ENCODE measurements around the gene GCDH. TPM values are rescaled to one million over a fixed set of nuclear protein-coding genes. Genes with fewer than 3 reads are reported as not detected.
"Not testable (repeated sequence)": the region's sequence is repeated elsewhere in the genome, so short reads cannot be mapped to it uniquely, and the experiment has no call there.

The GCDH gene
- total RNA-seq, result 51.6 and 53.2 TPM in 2 replicates

GRCh38 chr19:12890787-12891552 is at the start of gene GCDH:
TSS of gene GCDH (plus strand) at chr19:12891160. CDS start at chr19:12891305, 145 bp downstream.
- intact Hi-C loops (cut with micrococcal nuclease), result loop anchor here (2.0 kb wide), 2 partner anchors 28 to 48 kb away; partner anchors contain the start of genes CALR and SYCE2
- Mint-ChIP-seq H3K27me3 (ENCODE audit: low read depth) (no peaks in the 10 kb centered on the region), H3K4me1 (ENCODE audit: low read depth) (peaks cover 9% of the 10 kb centered on the region), H3K36me3 (ENCODE audit: low read depth) (peaks cover 23% of the 10 kb centered on the region), H3K27ac (peak within 1 kb of the TSS; percentile 81), H3K4me3 (ENCODE audit: low read depth) (peak within 1 kb of the TSS; percentile 95), H3K9me3 (no peaks in the 10 kb centered on the region)
- DNase-seq (ENCODE audit: low spot score), result peak; percentile 96

- Mint-ChIP-seq H3K27me3 (ENCODE audit: low read depth) (peaks cover 40% of the 10 kb centered on the region), H3K27ac (no peak overlapping the region), H3K4me3 (ENCODE audit: low read depth) (no peak overlapping the region), H3K36me3 (ENCODE audit: low read depth) (no peaks in the 10 kb centered on the region), H3K4me1 (ENCODE audit: low read depth) (peaks cover 27% of the 10 kb centered on the region), H3K9me3 (no peaks in the 10 kb centered on the region)
- intact Hi-C loops (cut with micrococcal nuclease), result loop anchor here (10.0 kb wide), 1 partner anchor 288 kb away; the partner anchor contains the start of gene ZNF564
- DNase-seq (ENCODE audit: low spot score), result no peak
These were observed 48.4 kb upstream of the GCDH start for GRCh38 chr19:12842511-12842910.

GRCh38 chr19:12843328-12843727 is 47.6 kb upstream of the GCDH start:
- no peak for DNase-seq (ENCODE audit: low spot score)
- peaks cover 35% of the 10 kb centered on the region for H3K27me3 Mint-ChIP-seq (ENCODE audit: low read depth)
- intact Hi-C loops (cut with micrococcal nuclease), result loop anchor here (10.0 kb wide), 1 partner anchor 289 kb away; the partner anchor contains the start of gene ZNF564
- H3K4me3 Mint-ChIP-seq (ENCODE audit: low read depth), result no peak overlapping the region
- peaks cover 29% of the 10 kb centered on the region for H3K4me1 Mint-ChIP-seq (ENCODE audit: low read depth)
- H3K9me3 Mint-ChIP-seq, result no peaks in the 10 kb centered on the region
- H3K27ac Mint-ChIP-seq, result no peak overlapping the region
- no peaks in the 10 kb centered on the region for H3K36me3 Mint-ChIP-seq (ENCODE audit: low read depth)

GRCh38 chr19:12843999-12844732 is 46.8 kb upstream of the GCDH start:
- Mint-ChIP-seq H3K4me3 (ENCODE audit: low read depth) (no peak overlapping the region), H3K27me3 (ENCODE audit: low read depth) (peaks cover 33% of the 10 kb centered on the region), H3K36me3 (ENCODE audit: low read depth) (no peaks in the 10 kb centered on the region), H3K9me3 (no peaks in the 10 kb centered on the region), H3K4me1 (ENCODE audit: low read depth) (peaks cover 26% of the 10 kb centered on the region), H3K27ac (peak overlapping the region; percentile 5)
- no peak for DNase-seq (ENCODE audit: low spot score)
- intact Hi-C loops (cut with micrococcal nuclease), result loop anchor here (10.0 kb wide), 1 partner anchor 289 kb away; the partner anchor contains the start of gene ZNF564

- not testable (repeated sequence) for H3K27ac Mint-ChIP-seq; H3K36me3 Mint-ChIP-seq (ENCODE audit: low read depth); H3K9me3 Mint-ChIP-seq; H3K4me3 Mint-ChIP-seq (ENCODE audit: low read depth); DNase-seq (ENCODE audit: low spot score)
- peaks cover 10% of the 10 kb centered on the region for H3K4me1 Mint-ChIP-seq (ENCODE audit: low read depth)
- intact Hi-C loops (cut with micrococcal nuclease), result loop anchor here (1.0 to 10.0 kb wide), 4 partner anchors 80 to 292 kb away; partner anchors contain the start of genes DHPS and ZNF564
- H3K27me3 Mint-ChIP-seq (ENCODE audit: low read depth), result peaks cover 13% of the 10 kb centered on the region
These were observed 44.3 kb upstream of the GCDH start for GRCh38 chr19:12846613-12847012.

GRCh38 chr19:12847159-12848139 is 43.5 kb upstream of the GCDH start:
- H3K9me3 Mint-ChIP-seq, result no peaks in the 10 kb centered on the region
- intact Hi-C loops (cut with micrococcal nuclease), result loop anchor here (1.0 to 10.0 kb wide), 4 partner anchors 81 to 293 kb away; partner anchors contain the start of genes DHPS and ZNF564
- peaks cover 10% of the 10 kb centered on the region for H3K27me3 Mint-ChIP-seq (ENCODE audit: low read depth)
- H3K4me1 Mint-ChIP-seq (ENCODE audit: low read depth), result peaks cover 9% of the 10 kb centered on the region
- DNase-seq (ENCODE audit: low spot score), result peak; percentile 78
- no peak overlapping the region for H3K27ac Mint-ChIP-seq
- H3K4me3 Mint-ChIP-seq (ENCODE audit: low read depth), result peak overlapping the region; percentile 65
- no peaks in the 10 kb centered on the region for H3K36me3 Mint-ChIP-seq (ENCODE audit: low read depth)

GRCh38 chr19:12856653-12857052 is 34.3 kb upstream of the GCDH start:
- intact Hi-C loops (cut with micrococcal nuclease), result no loop called here
- no peak overlapping the region for H3K4me3 Mint-ChIP-seq (ENCODE audit: low read depth)
- no peaks in the 10 kb centered on the region for H3K4me1 Mint-ChIP-seq (ENCODE audit: low read depth)
- no peak overlapping the region for H3K27ac Mint-ChIP-seq
- no peaks in the 10 kb centered on the region for H3K27me3 Mint-ChIP-seq (ENCODE audit: low read depth)
- H3K36me3 Mint-ChIP-seq (ENCODE audit: low read depth), result no peaks in the 10 kb centered on the region
- no peaks in the 10 kb centered on the region for H3K9me3 Mint-ChIP-seq
- no peak for DNase-seq (ENCODE audit: low spot score)

GRCh38 chr19:12858041-12858928 is 32.7 kb upstream of the GCDH start:
- H3K36me3 Mint-ChIP-seq (ENCODE audit: low read depth), result no peaks in the 10 kb centered on the region
- H3K4me3 Mint-ChIP-seq (ENCODE audit: low read depth), result no peak overlapping the region
- no peaks in the 10 kb centered on the region for H3K27me3 Mint-ChIP-seq (ENCODE audit: low read depth)
- DNase-seq (ENCODE audit: low spot score), result no peak
- intact Hi-C loops (cut with micrococcal nuclease), result no loop called here
- no peaks in the 10 kb centered on the region for H3K9me3 Mint-ChIP-seq
- no peak overlapping the region for H3K27ac Mint-ChIP-seq
- no peaks in the 10 kb centered on the region for H3K4me1 Mint-ChIP-seq (ENCODE audit: low read depth)

GRCh38 chr19:12859546-12859945 is 31.4 kb upstream of the GCDH start:
- intact Hi-C loops (cut with micrococcal nuclease), result no loop called here
- Mint-ChIP-seq H3K4me1 (ENCODE audit: low read depth) (no peaks in the 10 kb centered on the region), H3K9me3 (no peaks in the 10 kb centered on the region), H3K4me3 (ENCODE audit: low read depth) (no peak overlapping the region), H3K27ac (no peak overlapping the region), H3K27me3 (ENCODE audit: low read depth) (no peaks in the 10 kb centered on the region), H3K36me3 (ENCODE audit: low read depth) (no peaks in the 10 kb centered on the region)
- DNase-seq (ENCODE audit: low spot score), result no peak

- no peak overlapping the region for H3K4me3 Mint-ChIP-seq (ENCODE audit: low read depth)
- no peaks in the 10 kb centered on the region for H3K9me3 Mint-ChIP-seq
- H3K4me1 Mint-ChIP-seq (ENCODE audit: low read depth), result peaks cover 9% of the 10 kb centered on the region
- no peaks in the 10 kb centered on the region for H3K27me3 Mint-ChIP-seq (ENCODE audit: low read depth)
- intact Hi-C loops (cut with micrococcal nuclease), result no loop called here
- no peaks in the 10 kb centered on the region for H3K36me3 Mint-ChIP-seq (ENCODE audit: low read depth)
- H3K27ac Mint-ChIP-seq, result no peak overlapping the region
- DNase-seq (ENCODE audit: low spot score), result no peak
These were observed 26.8 kb upstream of the GCDH start for GRCh38 chr19:12864143-12864542.
